Immature natural killer cell (primary cell): ENCODE data around the gene SPINDOC. TPM values are rescaled to one million over a fixed set of nuclear protein-coding genes. Genes with fewer than 3 reads are reported as not detected.
A peak's percentile ranks its signal among the peaks of the same experiment; 100 is the strongest.
"Not testable (repeated sequence)": the region's sequence is repeated elsewhere in the genome, so short reads cannot be mapped to it uniquely, and the experiment has no call there.

Source experiments
- DNase-seq, 3 donors: peaks; one replicate each; pipeline ENCODE4 v3.0.0; 2022; ENCODE audit warnings: mixed read lengths in 1 of 3
- H3K27ac Mint-ChIP-seq, 6 donors: one replicate each; pipeline ENCODE4 v1.8.0; 2020; ENCODE audit warnings: mixed read lengths in 6 of 6, mild to moderate bottlenecking in 5 of 6, inconsistent platforms in 4 of 6, moderate library complexity in 3 of 6
- H3K27me3 Mint-ChIP-seq, 3 donors: one replicate each; pipeline ENCODE4 v1.8.0; 2020 to 2021; ENCODE audit warnings: low read depth in 3 of 3, mild to moderate bottlenecking in 3 of 3, mixed read lengths in 3 of 3, moderate library complexity in 3 of 3, inconsistent platforms in 1 of 3
- H3K36me3 Mint-ChIP-seq, 3 donors: one replicate each; pipeline ENCODE4 v1.8.0; 2020; ENCODE audit warnings: mixed read lengths in 3 of 3, inconsistent platforms in 2 of 3, mild to moderate bottlenecking in 2 of 3
- H3K4me1 Mint-ChIP-seq, 2 donors: one replicate each; pipeline ENCODE4 v1.8.0; 2020; ENCODE audit warnings: inconsistent platforms in 2 of 2, mild to moderate bottlenecking in 2 of 2, mixed read lengths in 2 of 2, moderate library complexity in 1 of 2
- H3K4me3 Mint-ChIP-seq, 5 donors: one replicate each; pipeline ENCODE4 v1.8.0; 2020; ENCODE audit warnings: mild to moderate bottlenecking in 5 of 5, mixed read lengths in 5 of 5, inconsistent platforms in 3 of 5, moderate library complexity in 3 of 5
- H3K9me3 Mint-ChIP-seq, 6 donors: one replicate each; pipeline ENCODE4 v1.8.0; 2020; ENCODE audit warnings: mild to moderate bottlenecking in 6 of 6, mixed read lengths in 6 of 6, inconsistent platforms in 4 of 6, moderate library complexity in 3 of 6
- polyA plus RNA-seq, 3 donors: library from polyadenylated mRNA; unstranded; fragments of 300-500 nt; fragmentation: Illumina TruSeq; gene quantifications; one replicate each; pipeline ENCODE4 v1.2.3, GENCODE V29; 2021

Gene SPINDOC
- polyA plus RNA-seq, 3 donors from 2014 or later = 0.36 to 2.3 (median 1.2) TPM

DNA sequence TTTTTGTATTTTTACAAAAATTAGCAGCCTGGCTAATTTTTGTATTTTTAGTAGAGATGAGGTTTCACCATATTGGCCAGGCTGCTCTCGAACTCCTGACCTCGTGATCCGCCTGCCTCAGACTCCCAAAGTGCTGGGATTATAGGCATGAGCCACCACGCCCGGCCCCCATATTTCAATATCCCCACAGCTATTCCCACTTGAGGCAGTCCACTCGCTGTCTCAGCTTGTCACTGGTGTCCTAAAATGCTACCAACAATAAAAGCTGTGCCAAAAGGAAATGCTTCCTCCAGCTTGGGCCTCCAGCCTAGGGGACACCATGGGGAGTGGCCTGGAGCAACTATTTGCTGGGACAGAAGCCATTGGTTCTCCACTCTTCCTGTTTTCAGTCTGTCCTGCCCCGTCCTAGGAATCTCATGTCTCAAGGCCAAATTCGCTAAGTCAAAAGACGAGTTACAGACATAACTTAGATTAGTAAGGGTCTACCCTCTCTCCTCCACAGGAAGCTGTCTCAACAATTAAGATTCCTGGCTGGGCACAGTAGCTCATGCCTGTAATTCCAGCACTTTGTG lies 7.3 kb upstream of the SPINDOC start:
- no peak overlapping the region for H3K27ac Mint-ChIP-seq
- no peaks in the 10 kb centered on the region for H3K36me3 Mint-ChIP-seq
- H3K9me3 Mint-ChIP-seq = no peaks in the 10 kb centered on the region
- DNase-seq = no peak
- H3K27me3 Mint-ChIP-seq = no peaks in the 10 kb centered on the region
- no peaks in the 10 kb centered on the region for H3K4me1 Mint-ChIP-seq
- H3K4me3 Mint-ChIP-seq = no peak overlapping the region

DNA sequence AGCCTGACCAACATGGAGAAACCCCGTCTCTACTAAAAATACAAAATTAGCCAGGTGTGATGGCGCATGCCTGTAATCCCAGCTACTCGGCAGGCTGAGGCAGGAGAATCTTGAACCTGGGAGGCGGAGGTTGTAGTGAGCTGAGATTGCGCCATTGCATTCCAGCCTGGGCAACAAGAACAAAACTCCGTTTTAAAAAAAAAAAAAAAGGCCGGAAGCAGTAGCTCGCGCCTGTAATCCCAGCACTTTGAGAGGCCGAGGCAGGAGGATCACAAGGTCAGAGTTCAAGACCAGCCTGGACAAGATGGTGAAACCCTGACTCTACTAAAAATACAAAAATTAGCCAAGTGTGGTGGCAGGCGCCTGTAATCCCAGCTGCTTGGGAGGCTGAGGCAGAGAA lies 2.9 kb upstream of the SPINDOC start:
- DNase-seq, H3K27me3 Mint-ChIP-seq, H3K36me3 Mint-ChIP-seq, H3K27ac Mint-ChIP-seq, H3K9me3 Mint-ChIP-seq, H3K4me3 Mint-ChIP-seq: not testable (repeated sequence)
- H3K4me1 Mint-ChIP-seq = peaks cover 20 to 21% of the 10 kb centered on the region in 2 donors

DNA sequence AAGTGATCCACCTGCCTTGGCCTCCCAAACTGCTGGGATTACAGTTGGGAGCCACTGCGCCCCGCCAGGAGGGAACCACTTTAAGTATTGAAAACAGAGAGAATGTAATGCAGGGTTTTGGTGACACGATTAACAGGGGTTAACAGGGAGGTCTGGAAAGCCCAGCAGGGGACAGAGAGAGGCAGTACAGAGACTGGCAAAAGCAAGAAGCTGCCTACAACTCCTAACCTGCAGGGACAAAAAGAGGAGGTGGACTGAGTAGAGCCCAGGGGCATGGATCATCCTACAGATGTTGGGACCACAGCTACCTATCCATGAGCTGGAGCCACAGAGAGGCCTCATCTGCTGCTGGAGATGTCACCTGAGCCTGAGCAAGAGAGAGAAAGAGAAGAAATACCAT lies 1.7 kb upstream of the SPINDOC start:
- no peak overlapping the region for H3K27ac Mint-ChIP-seq
- H3K36me3 Mint-ChIP-seq = no peaks in the 10 kb centered on the region
- no peak for DNase-seq
- H3K4me1 Mint-ChIP-seq = peaks cover 26 to 33% of the 10 kb centered on the region in 2 donors
- H3K9me3 Mint-ChIP-seq = no peaks in the 10 kb centered on the region
- H3K27me3 Mint-ChIP-seq = peaks cover 0 to 3% (median 1%) of the 10 kb centered on the region in 3 donors
- H3K4me3 Mint-ChIP-seq = peak overlapping the region; percentile 44 to 83 (median 80)

DNA sequence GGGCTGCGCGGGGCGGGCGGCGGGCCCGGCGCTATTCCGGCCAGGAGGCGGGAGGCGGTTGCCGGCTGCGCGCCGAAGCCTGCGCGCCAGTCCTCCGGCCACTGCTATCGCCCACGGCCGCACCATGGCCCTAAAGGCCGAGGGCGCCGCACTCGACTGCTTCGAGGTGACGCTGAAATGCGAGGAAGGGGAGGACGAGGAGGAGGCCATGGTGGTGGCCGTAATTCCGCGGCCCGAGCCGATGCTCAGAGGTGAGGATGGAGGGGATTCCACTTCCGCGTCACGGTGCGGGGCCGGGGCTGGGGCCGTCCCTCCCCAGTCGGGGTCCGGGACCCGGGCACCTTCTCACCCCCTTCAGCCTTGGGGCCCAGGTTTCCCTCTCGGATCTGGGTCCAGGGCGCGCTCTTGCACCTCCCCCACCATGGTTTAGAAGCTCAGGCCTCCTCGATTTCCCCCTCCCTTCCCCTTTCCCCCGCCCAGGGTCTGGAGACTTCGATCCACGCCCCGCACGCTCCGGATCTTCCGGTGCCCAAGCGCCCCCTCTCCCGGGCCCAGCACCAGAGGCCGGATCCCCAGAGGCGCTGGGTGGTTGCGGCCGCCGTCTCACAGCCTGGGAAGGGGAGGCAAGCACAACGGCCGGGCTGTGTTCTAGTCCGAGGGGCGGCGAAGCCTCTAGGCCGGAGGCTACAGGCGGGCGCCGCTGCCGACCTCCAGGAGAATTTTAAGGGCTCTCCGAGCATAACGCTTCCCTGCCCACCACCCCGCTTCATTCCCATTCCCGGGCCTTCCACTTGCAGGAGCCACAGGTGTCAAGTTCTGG lies 517 bp downstream of the SPINDOC start:
- no peaks in the 10 kb centered on the region for H3K9me3 Mint-ChIP-seq
- peaks cover 28 to 40% of the 10 kb centered on the region in 2 donors for H3K4me1 Mint-ChIP-seq
- H3K27ac Mint-ChIP-seq = peak overlapping the region in 5 of 6 donors; percentile 0 to 58 (median 23)
- H3K36me3 Mint-ChIP-seq = peaks cover 0 to 4% (median 4%) of the 10 kb centered on the region in 3 donors
- peaks cover 0 to 3% (median 1%) of the 10 kb centered on the region in 3 donors for H3K27me3 Mint-ChIP-seq
- H3K4me3 Mint-ChIP-seq = peak overlapping the region; percentile 65 to 81 (median 76)
- DNase-seq = peak; percentile 34 to 38 (median 36)

DNA sequence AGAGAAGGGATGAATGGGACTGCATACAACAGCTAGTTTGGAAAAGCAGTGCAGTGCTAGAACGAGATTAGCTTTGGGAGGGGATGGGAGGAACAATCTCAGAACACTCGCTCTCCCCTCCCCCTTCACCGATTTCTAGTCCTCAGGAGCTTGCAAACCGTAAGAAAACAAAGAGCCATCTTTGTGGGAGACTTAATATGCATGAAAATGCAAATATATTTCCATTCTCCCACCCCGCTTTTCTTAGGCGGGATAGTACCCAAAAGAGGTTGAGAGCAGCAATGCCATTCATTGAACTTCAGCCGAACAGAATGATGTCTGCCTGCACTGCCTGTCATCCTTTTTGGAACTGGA lies 1.1 kb downstream of the SPINDOC start:
- Mint-ChIP-seq H3K4me3 (peak overlapping the region; percentile 65 to 81 (median 76)), H3K27ac (peak overlapping the region in 5 of 6 donors; percentile 0 to 58 (median 23)), H3K9me3 (no peaks in the 10 kb centered on the region), H3K27me3 (peaks cover 0 to 3% (median 1%) of the 10 kb centered on the region in 3 donors), H3K4me1 (peaks cover 28 to 40% of the 10 kb centered on the region in 2 donors), H3K36me3 (peaks cover 0 to 4% (median 4%) of the 10 kb centered on the region in 3 donors)
- DNase-seq = no peak

DNA sequence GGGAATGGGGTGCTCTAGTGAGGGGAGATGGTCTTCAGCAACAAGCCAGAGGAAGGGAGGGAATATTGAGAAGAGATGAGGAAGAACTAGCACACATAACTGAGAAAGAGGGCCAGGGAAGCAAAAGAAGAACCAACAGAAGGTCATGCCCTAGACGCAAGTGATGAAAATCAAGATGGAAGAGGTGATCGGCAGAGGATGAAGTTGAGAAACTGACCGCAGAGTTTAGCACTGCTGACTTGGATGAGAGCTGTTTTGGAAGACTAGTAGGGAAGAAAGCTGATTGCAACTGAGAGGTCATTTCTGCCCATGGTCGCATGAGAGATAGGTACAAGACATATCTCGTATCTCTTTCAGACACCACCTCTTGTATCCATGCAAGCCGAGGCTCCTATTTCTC lies 2.9 kb downstream of the SPINDOC start:
- no peak overlapping the region for H3K4me3 Mint-ChIP-seq
- peak overlapping the region in 1 of 6 donors; percentile 6 for H3K27ac Mint-ChIP-seq
- peaks cover 28 to 40% of the 10 kb centered on the region in 2 donors for H3K4me1 Mint-ChIP-seq
- peaks cover 3 to 8% (median 4%) of the 10 kb centered on the region in 3 donors for H3K36me3 Mint-ChIP-seq
- H3K27me3 Mint-ChIP-seq = peaks cover 0 to 3% (median 1%) of the 10 kb centered on the region in 3 donors
- DNase-seq = no peak
- H3K9me3 Mint-ChIP-seq = no peaks in the 10 kb centered on the region

DNA sequence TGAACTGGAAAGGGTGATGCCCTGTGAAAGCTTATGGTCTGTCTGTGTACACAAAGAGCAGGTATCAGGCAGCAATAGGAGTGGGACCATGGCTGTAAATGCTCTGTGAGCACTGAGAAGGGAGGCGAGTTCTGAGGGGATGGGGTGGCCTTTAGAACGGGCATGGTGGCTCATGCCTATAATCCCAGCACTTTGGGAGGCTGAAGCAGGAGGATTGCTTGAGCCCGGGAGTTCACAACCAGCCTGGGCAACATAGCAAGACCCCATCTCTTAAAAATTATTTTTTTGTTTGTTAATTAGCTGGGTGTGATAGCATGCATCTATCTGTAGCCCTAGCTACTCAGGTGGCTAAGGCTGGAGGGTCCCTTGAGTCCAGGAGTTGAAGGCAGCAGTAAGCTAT lies 3.5 kb downstream of the SPINDOC start:
- Mint-ChIP-seq H3K4me1 (peaks cover 29 to 40% of the 10 kb centered on the region in 2 donors), H3K27ac (peak overlapping the region in 2 of 6 donors; percentile 6 to 58), H3K36me3 (peaks cover 3 to 10% (median 4%) of the 10 kb centered on the region in 3 donors), H3K4me3 (no peak overlapping the region), H3K27me3 (peaks cover 0 to 3% (median 1%) of the 10 kb centered on the region in 3 donors), H3K9me3 (no peaks in the 10 kb centered on the region)
- no peak for DNase-seq

DNA sequence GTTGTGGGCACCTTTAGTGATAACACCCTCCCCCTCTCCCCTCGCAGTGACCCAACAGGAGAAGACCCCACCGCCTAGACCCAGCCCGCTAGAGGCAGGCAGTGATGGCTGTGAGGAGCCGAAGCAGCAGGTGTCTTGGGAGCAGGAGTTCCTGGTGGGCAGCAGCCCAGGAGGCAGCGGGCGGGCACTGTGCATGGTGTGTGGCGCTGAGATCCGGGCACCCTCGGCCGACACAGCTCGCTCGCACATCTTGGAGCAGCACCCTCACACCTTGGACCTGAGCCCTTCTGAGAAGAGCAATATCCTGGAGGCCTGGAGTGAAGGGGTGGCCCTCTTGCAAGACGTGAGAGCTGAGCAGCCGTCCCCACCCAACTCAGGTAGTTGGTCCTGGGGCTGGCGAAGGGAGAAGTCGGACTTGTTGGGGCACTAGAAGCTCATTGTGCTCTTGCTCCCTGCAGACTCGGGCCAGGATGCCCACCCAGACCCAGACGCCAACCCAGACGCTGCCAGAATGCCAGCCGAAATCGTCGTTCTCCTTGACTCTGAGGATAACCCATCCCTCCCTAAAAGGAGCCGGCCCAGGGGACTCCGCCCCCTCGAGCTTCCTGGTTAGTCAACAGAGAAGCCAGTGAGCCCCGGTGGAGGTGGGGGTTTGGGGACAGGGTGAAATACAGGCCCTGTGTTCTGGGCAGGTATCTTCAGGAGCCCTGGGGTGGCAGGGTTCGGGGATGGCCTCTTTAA lies 4.7 kb downstream of the SPINDOC start:
- Mint-ChIP-seq H3K9me3 (no peaks in the 10 kb centered on the region), H3K36me3 (peaks cover 9 to 17% (median 10%) of the 10 kb centered on the region in 3 donors), H3K4me3 (no peak overlapping the region), H3K27ac (no peak overlapping the region), H3K27me3 (peaks cover 0 to 3% (median 2%) of the 10 kb centered on the region in 3 donors), H3K4me1 (peaks cover 23 to 33% of the 10 kb centered on the region in 2 donors)
- DNase-seq = no peak

DNA sequence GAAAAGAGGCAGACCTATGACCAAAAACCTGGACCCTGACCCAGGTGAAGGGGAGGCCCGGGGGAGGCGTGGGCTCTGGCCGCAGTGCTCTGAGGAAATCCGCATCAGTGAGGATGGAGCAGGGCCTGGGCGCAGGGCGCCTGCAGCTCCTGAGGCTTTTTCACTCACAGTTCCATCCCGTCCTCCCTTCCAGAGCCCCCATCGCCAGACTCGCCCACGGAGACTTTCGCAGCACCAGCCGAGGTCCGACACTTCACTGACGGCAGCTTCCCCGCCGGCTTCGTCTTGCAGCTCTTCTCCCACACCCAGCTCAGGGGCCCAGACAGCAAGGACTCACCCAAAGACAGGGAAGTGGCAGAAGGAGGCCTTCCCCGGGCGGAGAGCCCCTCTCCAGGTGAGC lies 5.4 kb downstream of the SPINDOC start:
- DNase-seq = no peak
- Mint-ChIP-seq H3K27me3 (peaks cover 0 to 2% (median under 1%) of the 10 kb centered on the region in 3 donors), H3K27ac (no peak overlapping the region), H3K4me1 (peaks cover 23 to 32% of the 10 kb centered on the region in 2 donors), H3K9me3 (no peaks in the 10 kb centered on the region), H3K36me3 (peaks cover 12 to 21% (median 14%) of the 10 kb centered on the region in 3 donors), H3K4me3 (no peak overlapping the region)

DNA sequence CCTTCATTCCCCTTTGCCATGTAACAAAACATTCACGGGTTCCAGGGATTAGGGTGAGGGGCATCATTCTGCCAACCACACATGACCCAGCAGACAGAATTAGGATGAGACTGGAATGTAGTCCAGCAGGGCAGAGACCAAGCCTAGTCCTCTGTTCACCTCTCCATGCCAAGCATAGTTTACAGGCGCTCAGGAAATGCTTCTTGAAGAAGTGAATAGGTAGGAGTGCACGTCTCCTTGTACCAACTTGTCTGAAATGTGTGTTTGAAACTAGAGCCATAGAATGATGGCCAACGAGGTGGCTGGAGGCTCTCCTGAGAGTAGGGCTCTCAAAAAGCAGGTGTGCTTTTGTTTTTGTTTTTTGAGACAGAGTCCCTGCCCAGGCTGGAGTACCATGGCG lies 8.2 kb downstream of the SPINDOC start:
- H3K4me1 Mint-ChIP-seq = peaks cover 4 to 8% of the 10 kb centered on the region in 2 donors
- H3K27ac Mint-ChIP-seq = no peak overlapping the region
- H3K36me3 Mint-ChIP-seq = peaks cover 16 to 38% (median 28%) of the 10 kb centered on the region in 3 donors

DNA sequence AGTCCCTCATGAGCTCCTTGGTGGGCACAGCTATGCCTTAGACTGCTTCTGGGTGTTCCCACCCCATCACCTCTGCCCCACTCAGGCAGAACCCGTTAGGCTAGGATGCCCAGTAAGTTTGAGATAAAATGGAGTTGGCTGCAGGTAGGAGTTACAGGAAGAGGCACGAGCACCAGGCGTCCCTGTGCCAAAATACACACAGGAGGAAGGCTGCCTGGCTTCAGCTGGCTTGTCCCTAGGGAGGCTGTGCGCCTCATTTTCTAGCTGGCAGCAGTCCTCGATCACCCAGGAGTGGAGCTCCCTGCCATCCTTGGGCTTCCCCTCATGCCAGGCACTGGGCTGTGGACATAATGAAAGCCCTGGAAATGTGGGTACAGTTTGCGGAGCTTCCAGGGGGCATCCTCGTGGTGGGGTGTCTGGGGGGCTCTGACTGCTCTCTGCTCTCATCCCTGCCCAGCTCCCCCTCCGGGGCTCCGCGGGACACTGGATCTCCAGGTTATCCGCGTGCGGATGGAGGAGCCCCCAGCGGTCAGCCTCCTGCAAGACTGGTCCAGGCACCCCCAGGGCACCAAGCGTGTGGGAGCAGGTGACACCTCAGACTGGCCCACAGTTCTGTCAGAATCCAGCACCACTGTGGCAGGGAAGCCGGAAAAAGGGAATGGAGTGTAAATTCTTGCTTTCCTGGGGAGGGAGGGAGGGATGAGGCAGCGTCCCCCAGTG lies 13.4 kb downstream of the SPINDOC start:
- Mint-ChIP-seq H3K36me3 (peaks cover 13 to 28% (median 24%) of the 10 kb centered on the region in 3 donors), H3K4me3 (no peak overlapping the region), H3K27ac (peak overlapping the region in 1 of 6 donors; percentile 50), H3K27me3 (peaks cover 0 to 5% (median 0%) of the 10 kb centered on the region in 3 donors), H3K9me3 (no peaks in the 10 kb centered on the region), H3K4me1 (no peaks in the 10 kb centered on the region)
- no peak for DNase-seq

More for the DNA sequence above, 8.2 kb downstream of the SPINDOC start:
- no peak for DNase-seq
- H3K27me3 Mint-ChIP-seq = peaks cover 0 to 2% (median 0%) of the 10 kb centered on the region in 3 donors
- no peak overlapping the region for H3K4me3 Mint-ChIP-seq
- H3K9me3 Mint-ChIP-seq = no peaks in the 10 kb centered on the region

DNA sequence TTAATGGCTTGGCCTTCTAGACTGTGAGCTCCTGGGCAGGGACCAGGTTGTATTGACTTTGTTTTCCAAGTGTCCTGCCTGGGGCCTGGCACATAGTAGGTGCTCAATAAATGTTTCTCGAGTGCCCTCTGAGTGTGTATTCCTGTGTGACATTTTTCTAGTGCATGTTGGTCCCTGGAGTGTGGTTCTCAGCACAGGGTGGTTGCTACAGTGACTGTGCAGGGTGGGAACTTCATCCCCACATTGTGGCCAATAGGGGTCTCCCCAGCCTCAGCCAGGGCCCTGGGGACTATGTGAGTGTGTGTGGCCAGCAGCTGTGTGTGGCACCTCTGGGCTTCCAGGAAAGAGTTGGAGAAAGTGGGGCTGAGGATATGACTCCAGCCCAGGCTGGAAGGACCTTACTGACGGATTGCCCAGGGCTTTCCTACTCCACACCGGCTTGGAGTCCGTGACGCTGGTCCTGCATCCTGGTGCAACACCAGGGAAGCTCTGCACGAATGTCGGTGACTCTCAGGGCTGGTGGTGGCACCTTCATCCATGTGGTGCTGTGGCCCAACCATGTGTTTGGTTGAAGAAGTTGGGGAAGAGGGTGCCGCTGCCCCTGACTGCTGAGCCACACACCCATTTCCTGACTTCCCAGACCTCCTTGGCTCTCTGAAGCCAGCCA lies 16.7 kb downstream of the SPINDOC start:
- peak overlapping the region in 1 of 6 donors; percentile 34 for H3K27ac Mint-ChIP-seq
- H3K9me3 Mint-ChIP-seq = no peaks in the 10 kb centered on the region
- no peak overlapping the region for H3K4me3 Mint-ChIP-seq
- no peaks in the 10 kb centered on the region for H3K4me1 Mint-ChIP-seq
- H3K27me3 Mint-ChIP-seq = peaks cover 0 to 3% (median 3%) of the 10 kb centered on the region in 3 donors
- DNase-seq = no peak
- H3K36me3 Mint-ChIP-seq = peaks cover 4 to 6% (median 5%) of the 10 kb centered on the region in 3 donors

DNA sequence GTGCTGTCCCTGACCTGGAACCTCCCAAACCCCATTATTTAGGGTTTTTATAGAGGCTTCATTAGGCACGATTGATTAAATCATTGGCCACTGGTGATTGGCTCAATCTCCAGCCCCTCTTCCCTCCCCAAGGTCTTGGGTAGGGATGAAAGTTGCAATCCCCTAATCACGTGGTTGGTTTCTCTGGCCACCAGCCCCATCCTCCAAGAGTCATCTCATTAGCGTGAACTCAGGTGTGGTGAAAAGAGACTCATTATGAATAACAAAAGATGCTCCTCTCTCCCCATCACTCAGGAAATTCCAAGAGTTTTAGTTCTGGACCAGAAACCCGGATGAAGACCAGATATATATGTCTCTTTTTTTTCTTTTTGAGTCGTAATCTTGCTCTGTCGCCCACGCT lies 18.1 kb downstream of the SPINDOC start:
- Mint-ChIP-seq H3K27me3 (peaks cover 0 to 3% (median 3%) of the 10 kb centered on the region in 3 donors), H3K36me3 (no peaks in the 10 kb centered on the region), H3K4me1 (no peaks in the 10 kb centered on the region), H3K4me3 (no peak overlapping the region), H3K27ac (no peak overlapping the region), H3K9me3 (no peaks in the 10 kb centered on the region)
- no peak for DNase-seq
